ENCODE results near the gene GRSF1. TPM values are rescaled to one million over a fixed set of nuclear protein-coding genes. Genes with fewer than 3 reads are reported as not detected.
A peak's percentile ranks its signal among the peaks of the same experiment; 100 is the strongest.
"Not testable (repeated sequence)": the region's sequence is repeated elsewhere in the genome, so short reads cannot be mapped to it uniquely, and the experiment has no call there.

The GRSF1 gene
- total RNA-seq, 1 donor from 2014 or later = 124 TPM

GRCh38 chr4:70844180-70844579 is 4.5 kb upstream of the GRSF1 start:
- no peaks in the 10 kb centered on the region for H3K36me3 Mint-ChIP-seq (ENCODE audit: low read depth)
- H3K4me3 Mint-ChIP-seq = peak overlapping the region; percentile 22
- peaks cover 12% of the 10 kb centered on the region for H3K4me1 Mint-ChIP-seq (ENCODE audit: low read depth)
- no peak for DNase-seq (ENCODE audit: low spot score)
- no peak overlapping the region for H3K27ac Mint-ChIP-seq
- H3K27me3 Mint-ChIP-seq (ENCODE audit: insufficient read depth) = no peaks in the 10 kb centered on the region
- no peaks in the 10 kb centered on the region for H3K9me3 Mint-ChIP-seq
- intact Hi-C loops (cut with micrococcal nuclease) = loop anchor here (10.0 kb wide), 1 partner anchor 219 kb away; the partner anchor contains the start of gene ENAM

GRCh38 chr4:70842761-70843435 is 3.2 kb upstream of the GRSF1 start:
- Mint-ChIP-seq H3K9me3 (no peaks in the 10 kb centered on the region), H3K4me3 (no peak overlapping the region), H3K36me3 (ENCODE audit: low read depth) (peaks cover 5% of the 10 kb centered on the region), H3K4me1 (ENCODE audit: low read depth) (peaks cover 12% of the 10 kb centered on the region), H3K27ac (peak overlapping the region; percentile 27), H3K27me3 (ENCODE audit: insufficient read depth) (no peaks in the 10 kb centered on the region)
- intact Hi-C loops (cut with micrococcal nuclease) = loop anchor here (1.0 to 10.0 kb wide), 2 partner anchors 20 to 218 kb away; partner anchors contain the start of gene ENAM
- no peak for DNase-seq (ENCODE audit: low spot score)

GRCh38 chr4:70841951-70842350 is 2.3 kb upstream of the GRSF1 start:
- Mint-ChIP-seq H3K36me3 (ENCODE audit: low read depth) (peaks cover 5% of the 10 kb centered on the region), H3K4me3 (no peak overlapping the region), H3K27me3 (ENCODE audit: insufficient read depth) (no peaks in the 10 kb centered on the region), H3K9me3 (no peaks in the 10 kb centered on the region), H3K27ac (no peak overlapping the region), H3K4me1 (ENCODE audit: low read depth) (peaks cover 13% of the 10 kb centered on the region)
- intact Hi-C loops (cut with micrococcal nuclease) = loop anchor here (10.0 kb wide), 1 partner anchor 217 kb away; the partner anchor contains the start of gene ENAM
- no peak for DNase-seq (ENCODE audit: low spot score)

DNA sequence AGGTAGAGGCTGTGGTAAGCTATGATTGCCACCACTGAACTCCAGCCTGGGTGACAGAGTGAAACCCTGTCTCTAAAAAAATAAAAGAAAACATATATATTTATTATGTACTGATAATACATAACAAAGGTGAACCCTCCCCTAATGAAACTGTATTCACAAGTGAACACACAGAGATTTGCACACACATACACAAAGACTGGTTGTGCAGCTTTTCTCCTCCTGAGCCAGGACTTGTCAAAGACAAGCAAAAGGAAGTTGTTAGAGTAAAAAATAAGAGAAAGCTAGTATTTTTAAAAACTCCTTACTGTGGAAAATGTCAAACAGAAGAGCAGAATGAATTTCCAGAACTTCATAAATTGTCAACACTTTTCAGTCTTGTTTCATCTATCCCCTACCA is 1.5 kb upstream of the GRSF1 start:
- peaks cover 20% of the 10 kb centered on the region for H3K4me1 Mint-ChIP-seq (ENCODE audit: low read depth)
- H3K27ac Mint-ChIP-seq = no peak overlapping the region
- intact Hi-C loops (cut with micrococcal nuclease) = loop anchor here (10.0 kb wide), 1 partner anchor 216 kb away; the partner anchor contains the start of gene ENAM
- H3K36me3 Mint-ChIP-seq (ENCODE audit: low read depth) = peaks cover 10% of the 10 kb centered on the region
- H3K27me3 Mint-ChIP-seq (ENCODE audit: insufficient read depth) = no peaks in the 10 kb centered on the region
- H3K4me3 Mint-ChIP-seq = no peak overlapping the region
- no peak for DNase-seq (ENCODE audit: low spot score)
- H3K9me3 Mint-ChIP-seq = no peaks in the 10 kb centered on the region

- intact Hi-C loops (cut with micrococcal nuclease) = loop anchor here (10.0 kb wide), 1 partner anchor 216 kb away; the partner anchor contains the start of gene ENAM
- H3K9me3 Mint-ChIP-seq; H3K4me3 Mint-ChIP-seq; H3K27me3 Mint-ChIP-seq (ENCODE audit: insufficient read depth); DNase-seq (ENCODE audit: low spot score); H3K27ac Mint-ChIP-seq; H3K36me3 Mint-ChIP-seq (ENCODE audit: low read depth): not testable (repeated sequence)
- peaks cover 20% of the 10 kb centered on the region for H3K4me1 Mint-ChIP-seq (ENCODE audit: low read depth)
These were observed 941 bp upstream of the GRSF1 start for GRCh38 chr4:70840631-70841030.

DNA sequence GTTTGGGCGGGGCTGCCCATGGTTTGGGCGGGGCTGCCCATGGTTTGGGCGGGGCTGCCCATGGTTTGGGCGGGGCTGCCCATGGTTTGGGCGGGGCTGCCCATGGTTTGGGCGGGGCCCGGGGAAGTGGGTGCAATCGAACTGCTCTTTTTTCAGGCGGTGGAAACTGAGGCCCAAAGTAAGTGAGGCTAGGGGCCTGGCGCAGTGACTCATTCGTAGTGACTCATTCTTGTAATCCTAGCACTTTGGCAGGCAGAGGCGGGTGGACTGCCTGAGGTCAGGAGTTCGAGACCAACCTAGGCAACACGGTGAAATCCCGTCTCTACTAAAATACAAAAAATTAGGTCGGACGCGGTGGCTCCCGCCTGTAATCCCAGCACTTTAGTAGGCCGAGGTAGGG is 447 bp upstream of the GRSF1 start:
- not testable (repeated sequence) for H3K27ac Mint-ChIP-seq; DNase-seq (ENCODE audit: low spot score); H3K36me3 Mint-ChIP-seq (ENCODE audit: low read depth); H3K27me3 Mint-ChIP-seq (ENCODE audit: insufficient read depth); H3K9me3 Mint-ChIP-seq
- intact Hi-C loops (cut with micrococcal nuclease) = loop anchor here (10.0 kb wide), 1 partner anchor 215 kb away; the partner anchor contains the start of gene ENAM
- peak overlapping the region; percentile 74 for H3K4me3 Mint-ChIP-seq
- peaks cover 20% of the 10 kb centered on the region for H3K4me1 Mint-ChIP-seq (ENCODE audit: low read depth)

DNA sequence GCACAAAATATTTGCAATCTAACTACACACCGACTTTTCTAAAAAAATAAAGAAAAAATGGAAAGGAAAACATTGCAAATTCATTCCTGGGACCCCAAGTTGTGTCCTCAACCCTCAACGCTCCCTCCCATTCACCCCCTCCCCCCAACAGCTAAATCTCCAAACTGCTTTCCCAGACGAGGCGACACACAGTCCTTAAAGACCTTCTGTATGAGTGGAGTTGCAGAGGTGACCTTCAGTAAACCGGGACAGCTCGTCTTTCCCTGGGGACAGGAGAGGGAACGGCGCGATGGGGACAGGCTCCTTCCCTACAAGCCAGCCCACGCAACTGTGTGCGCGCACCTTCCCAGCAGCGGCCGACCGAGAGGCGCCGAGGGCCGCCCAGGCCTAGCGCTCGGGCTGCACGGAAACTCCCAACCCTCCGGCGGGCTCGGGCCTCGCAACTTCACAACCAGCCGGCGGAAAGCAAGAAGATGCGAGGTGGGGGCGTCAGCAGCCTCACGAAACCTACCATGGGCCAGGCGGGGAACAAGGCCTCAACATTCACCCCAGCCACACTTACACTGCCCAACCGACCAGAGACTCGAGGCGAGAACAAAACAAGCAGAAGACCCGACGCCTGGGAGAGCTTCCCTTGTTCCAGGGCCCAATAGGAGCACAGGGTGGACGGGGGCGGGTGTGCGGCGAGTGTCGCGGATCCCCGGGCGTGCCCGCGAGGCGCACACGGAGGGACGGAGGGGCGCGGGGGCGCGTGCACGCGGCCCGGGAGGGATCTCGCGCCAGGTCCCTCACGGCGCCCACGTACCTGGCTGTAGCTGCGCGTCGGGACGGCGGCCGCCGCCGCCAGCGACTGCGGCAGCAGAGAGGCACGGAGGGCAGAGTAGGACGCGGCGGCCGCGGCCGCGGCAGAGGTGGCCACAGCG is 763 bp downstream of the GRSF1 start:
- Mint-ChIP-seq H3K36me3 (ENCODE audit: low read depth) (peaks cover 14% of the 10 kb centered on the region), H3K4me1 (ENCODE audit: low read depth) (peaks cover 20% of the 10 kb centered on the region), H3K4me3 (peak overlapping the region; percentile 99), H3K27me3 (ENCODE audit: insufficient read depth) (no peaks in the 10 kb centered on the region), H3K27ac (peak overlapping the region; percentile 100), H3K9me3 (no peaks in the 10 kb centered on the region)
- DNase-seq (ENCODE audit: low spot score) = peak; percentile 54
- intact Hi-C loops (cut with micrococcal nuclease) = loop anchor here (1.0 to 5.0 kb wide), 8 partner anchors 24 to 167 kb away; partner anchors contain the start of genes DCK, MOB1B and UTP3

GRCh38 chr4:70838204-70838603 is 1.5 kb downstream of the GRSF1 start:
- Mint-ChIP-seq H3K9me3 (no peaks in the 10 kb centered on the region), H3K27ac (peak overlapping the region; percentile 100), H3K36me3 (ENCODE audit: low read depth) (peaks cover 17% of the 10 kb centered on the region), H3K4me1 (ENCODE audit: low read depth) (peaks cover 21% of the 10 kb centered on the region), H3K27me3 (ENCODE audit: insufficient read depth) (no peaks in the 10 kb centered on the region), H3K4me3 (peak overlapping the region; percentile 99)
- intact Hi-C loops (cut with micrococcal nuclease) = loop anchor here (1.0 to 5.0 kb wide), 3 partner anchors 36 to 155 kb away; partner anchors contain the start of gene DCK
- DNase-seq (ENCODE audit: low spot score) = no peak

- intact Hi-C loops (cut with micrococcal nuclease) = loop anchor here (5.0 kb wide), 1 partner anchor 34 kb away; no protein-coding TSS in a partner anchor
- Mint-ChIP-seq H3K36me3 (ENCODE audit: low read depth) (peaks cover 33% of the 10 kb centered on the region), H3K9me3 (no peaks in the 10 kb centered on the region), H3K4me1 (ENCODE audit: low read depth) (peaks cover 18% of the 10 kb centered on the region), H3K27ac (no peak overlapping the region), H3K4me3 (peak overlapping the region; percentile 99), H3K27me3 (ENCODE audit: insufficient read depth) (no peaks in the 10 kb centered on the region)
- no peak for DNase-seq (ENCODE audit: low spot score)
These were observed 3.6 kb downstream of the GRSF1 start for GRCh38 chr4:70836081-70836480.

DNA sequence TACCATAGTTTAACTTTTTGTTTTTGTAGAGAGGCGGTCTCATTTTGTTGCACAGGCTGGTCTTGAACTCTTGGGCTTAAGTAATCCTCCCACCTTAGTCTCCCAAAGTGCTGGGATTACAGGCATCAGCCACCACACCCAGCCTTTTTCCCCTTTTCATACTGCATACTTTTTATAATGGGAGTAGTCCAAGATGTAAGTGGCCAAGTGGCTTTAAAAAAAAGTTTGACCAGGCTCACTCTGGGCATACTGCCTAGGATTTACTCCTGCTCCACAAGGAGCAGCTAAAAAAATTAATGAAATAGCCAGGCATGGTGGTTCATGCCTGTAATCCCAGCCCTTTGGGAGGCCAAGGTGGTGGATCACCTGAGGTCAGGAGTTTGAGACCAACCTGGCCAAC is 6.0 kb downstream of the GRSF1 start:
- Mint-ChIP-seq H3K27me3 (ENCODE audit: insufficient read depth) (no peaks in the 10 kb centered on the region), H3K36me3 (ENCODE audit: low read depth) (peaks cover 41% of the 10 kb centered on the region), H3K9me3 (no peaks in the 10 kb centered on the region), H3K4me3 (no peak overlapping the region), H3K4me1 (ENCODE audit: low read depth) (peaks cover 18% of the 10 kb centered on the region), H3K27ac (no peak overlapping the region)
- DNase-seq (ENCODE audit: low spot score) = no peak
- intact Hi-C loops (cut with micrococcal nuclease) = no loop called here

DNA sequence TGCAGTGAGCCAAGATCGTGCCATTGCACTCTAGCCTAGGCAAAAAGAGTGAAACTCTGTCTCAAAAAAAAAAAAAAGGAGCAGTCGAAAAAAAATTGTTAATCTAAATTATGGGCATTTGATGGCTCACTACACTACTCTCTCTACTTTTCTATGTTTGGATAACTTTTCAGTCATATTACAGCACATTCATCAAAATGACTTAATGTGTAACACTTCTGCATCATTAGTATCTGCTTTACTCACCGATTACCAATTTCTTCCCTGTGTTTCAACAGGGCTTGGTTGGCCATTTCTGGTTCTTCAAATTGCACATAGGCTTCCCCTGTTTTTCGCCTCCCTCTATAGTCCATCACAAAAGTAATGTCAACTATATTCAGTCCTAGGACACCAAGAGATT is 8.4 kb downstream of the GRSF1 start:
- intact Hi-C loops (cut with micrococcal nuclease) = no loop called here
- Mint-ChIP-seq H3K9me3 (no peaks in the 10 kb centered on the region), H3K4me3 (no peak overlapping the region), H3K27me3 (ENCODE audit: insufficient read depth) (no peaks in the 10 kb centered on the region), H3K4me1 (ENCODE audit: low read depth) (peaks cover 10% of the 10 kb centered on the region), H3K36me3 (ENCODE audit: low read depth) (peaks cover 44% of the 10 kb centered on the region), H3K27ac (no peak overlapping the region)
- DNase-seq (ENCODE audit: low spot score) = no peak

GRCh38 chr4:70830054-70830453 is 9.6 kb downstream of the GRSF1 start:
- Mint-ChIP-seq H3K9me3 (no peaks in the 10 kb centered on the region), H3K36me3 (ENCODE audit: low read depth) (peaks cover 52% of the 10 kb centered on the region), H3K4me1 (ENCODE audit: low read depth) (peaks cover 10% of the 10 kb centered on the region), H3K4me3 (no peak overlapping the region), H3K27ac (no peak overlapping the region), H3K27me3 (ENCODE audit: insufficient read depth) (no peaks in the 10 kb centered on the region)
- intact Hi-C loops (cut with micrococcal nuclease) = no loop called here
- DNase-seq (ENCODE audit: low spot score) = no peak

DNA sequence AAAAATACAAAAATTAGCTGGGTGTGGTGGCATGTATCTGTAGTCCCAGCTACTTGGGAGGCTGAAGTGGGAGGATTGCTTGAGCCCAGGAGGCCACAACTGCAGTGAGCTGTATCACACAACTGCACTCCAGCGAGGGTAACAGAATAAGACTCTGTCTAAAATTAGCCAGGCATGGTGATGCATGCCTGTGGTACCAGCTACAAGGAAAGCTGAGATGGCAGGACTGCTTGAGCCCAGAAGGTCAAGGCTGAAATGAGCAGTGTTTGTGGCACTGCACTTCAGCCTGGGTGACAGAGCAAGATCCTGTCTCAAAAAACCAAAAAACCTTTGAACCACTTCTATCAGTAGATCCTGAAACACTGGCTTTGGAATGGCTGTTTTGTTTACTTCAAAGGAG is 10.2 kb downstream of the GRSF1 start:
- Mint-ChIP-seq H3K4me1 (ENCODE audit: low read depth) (peaks cover 10% of the 10 kb centered on the region), H3K27me3 (ENCODE audit: insufficient read depth) (no peaks in the 10 kb centered on the region), H3K9me3 (no peaks in the 10 kb centered on the region), H3K4me3 (no peak overlapping the region), H3K27ac (no peak overlapping the region), H3K36me3 (ENCODE audit: low read depth) (peaks cover 54% of the 10 kb centered on the region)
- intact Hi-C loops (cut with micrococcal nuclease) = no loop called here
- no peak for DNase-seq (ENCODE audit: low spot score)
